ENCODE data around the gene ZBTB20. TPM values are rescaled to one million over a fixed set of nuclear protein-coding genes. Genes with fewer than 3 reads are reported as not detected.

Gene ZBTB20
- total and polyA plus RNA-seq, 10 of the 15 experiments (the other 5 are each of a cell fraction or from before 2014, with no cell fraction given) = 0.20 to 5.5 (median 2.2) TPM

GRCh38 chr3:114377426-114377825 is 769.7 kb downstream of the ZBTB20 start:
- no peak for FAIRE-seq
- no peak overlapping the region for H3K9ac ChIP-seq (ENCODE audit: control insufficient read depth, insufficient read depth, low read length)
- WGBS (ENCODE audit: insufficient coverage, insufficient replicate concordance, low lambda C conversion rate, missing lambda C conversion rate) = 88% methylated on average over 4 of the region's 4 CpGs
- H3K4me2 ChIP-seq (ENCODE audit: control insufficient read depth, insufficient read depth) = no peak overlapping the region
- ChIA-PET RAD21 (ENCODE audit: unreplicated experiment) (interaction anchor here (1.5 kb wide), 1 partner anchor 86 kb away, joined by 4 read pairs; no protein-coding TSS in a partner anchor), CTCF (interaction anchor here (1.0 to 2.3 kb wide), 6 partner anchors 8 to 87 kb away, joined by 3 to 14 read pairs (median 4); no protein-coding TSS in a partner anchor), POLR2A (interaction anchor here (0.5 kb wide), 1 partner anchor 23 kb away, joined by 4 read pairs; no protein-coding TSS in a partner anchor), SMC1A (ENCODE audit: uncharacterized antibody, unreplicated experiment) (interaction anchor here (0.8 to 3.7 kb wide), 3 partner anchors 14 to 41 kb away, joined by 3 to 14 read pairs (median 4); no protein-coding TSS in a partner anchor)
- TF ChIP-seq GATAD2B (conservative IDR thresholded peaks at IDR 0.05; ENCODE audit: low read depth) (no peak), ZBTB33 (IDR thresholded peaks at IDR 0.05) (no peak), RELA (IDR thresholded peaks at IDR 0.05; ENCODE audit: borderline replicate concordance, partially characterized antibody) (no peak), SMAD1 (IDR thresholded peaks at IDR 0.05; ENCODE audit: low read depth, partially characterized antibody) (no peak), SREBF2 (IDR thresholded peaks at IDR 0.05; ENCODE audit: low read length) (no peak), SP1 (IDR thresholded peaks at IDR 0.05; ENCODE audit: low read depth, low read length) (no peak), SMARCA5 (IDR thresholded peaks at IDR 0.05) (no peak), RAD21 (IDR thresholded peaks at IDR 0.05; ENCODE audit: insufficient read depth, low read depth, low read length) (no peak), CHD2 (IDR thresholded peaks at IDR 0.05; ENCODE audit: borderline replicate concordance, low read depth, low read length) (no peak), POLR2AphosphoS2 (IDR thresholded peaks at IDR 0.05; ENCODE audit: low read depth, low read length) (no peak), POLR2AphosphoS5 (IDR thresholded peaks at IDR 0.05; ENCODE audit: low read length) (no peak), RFX5 (IDR thresholded peaks at IDR 0.05; ENCODE audit: low read depth, low read length) (no peak), NFXL1 (IDR thresholded peaks at IDR 0.05; ENCODE audit: borderline replicate concordance) (no peak), NBN (IDR thresholded peaks at IDR 0.05) (no peak), USF1 (IDR thresholded peaks at IDR 0.05; ENCODE audit: borderline replicate concordance, extremely low read length, insufficient read depth, low read depth, low read length) (no peak), ZNF274 (IDR thresholded peaks at IDR 0.05; ENCODE audit: insufficient read depth, insufficient read length) (no peak), IKZF2 (IDR thresholded peaks at IDR 0.05) (no peak), SIX5 (IDR thresholded peaks at IDR 0.05; ENCODE audit: low read depth, low read length, severe bottlenecking) (no peak)
- TF ChIP-seq, protein P1, sequence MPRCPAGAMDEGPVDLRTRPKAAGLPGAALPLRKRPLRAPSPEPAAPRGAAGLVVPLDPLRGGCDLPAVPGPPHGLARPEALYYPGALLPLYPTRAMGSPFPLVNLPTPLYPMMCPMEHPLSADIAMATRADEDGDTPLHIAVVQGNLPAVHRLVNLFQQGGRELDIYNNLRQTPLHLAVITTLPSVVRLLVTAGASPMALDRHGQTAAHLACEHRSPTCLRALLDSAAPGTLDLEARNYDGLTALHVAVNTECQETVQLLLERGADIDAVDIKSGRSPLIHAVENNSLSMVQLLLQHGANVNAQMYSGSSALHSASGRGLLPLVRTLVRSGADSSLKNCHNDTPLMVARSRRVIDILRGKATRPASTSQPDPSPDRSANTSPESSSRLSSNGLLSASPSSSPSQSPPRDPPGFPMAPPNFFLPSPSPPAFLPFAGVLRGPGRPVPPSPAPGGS (IDR thresholded peaks at IDR 0.05; ENCODE audit: borderline replicate concordance, insufficient read depth, low read depth, low read length, poor library complexity, severe bottlenecking) = no peak
- H3K4me1 ChIP-seq (ENCODE audit: control insufficient read depth, insufficient read depth, low read length) = 0 out of 2 replicates have a peak, but pooled peaks cover 3% of the 10 kb centered on the region
- no peaks in the 10 kb centered on the region for H3K79me2 ChIP-seq (ENCODE audit: control insufficient read depth, insufficient read depth, low read length)
- no peak overlapping the region for H3K27ac ChIP-seq (ENCODE audit: control insufficient read depth, insufficient read depth)
- intact Hi-C loops (cut with micrococcal nuclease; ENCODE audit: unreplicated experiment) = no loop called here
- in situ Hi-C loops (cut with MboI) = no loop called here
- H4K20me1 ChIP-seq (ENCODE audit: control insufficient read depth, insufficient read depth) = no peaks in the 10 kb centered on the region
- DNase-seq (ENCODE audit: low read depth, low spot score) = no peak
- H3K9me3 ChIP-seq (replicated peaks; ENCODE audit: control insufficient read depth, insufficient read depth, low read length) = no peaks in the 10 kb centered on the region
- H3K36me3 ChIP-seq (ENCODE audit: control insufficient read depth in 2 of 2, insufficient read depth in 2 of 2, low read length in 1 of 2) = peaks cover 0 to 13% of the 10 kb centered on the region in 2 experiments; a peak in 2 of 4 replicates
- H3K27me3 ChIP-seq (replicated peaks in 1 of 2; ENCODE audit: control insufficient read depth in 2 of 2, insufficient read depth in 2 of 2, low read length in 1 of 2) = no peaks in the 10 kb centered on the region
- H3K4me3 ChIP-seq = no peak overlapping the region
- no peak for ATAC-seq
- no TSS peak for BruUV-seq (replicated peaks)
- no peak overlapping the region for H2AFZ ChIP-seq (ENCODE audit: control insufficient read depth, low read depth, low read length)
